Left cardiac atrium (tissue), 4 donors: Measurements from ENCODE around the gene ZNF142. TPM values are rescaled to one million over a fixed set of nuclear protein-coding genes. Genes with fewer than 3 reads are reported as not detected.
A peak's percentile ranks its signal among the peaks of the same experiment; 100 is the strongest.

Experiments used
- ATAC-seq, 2 donors: fragments of 200-7000 bp; cut with Tn5 transposase; one replicate each; pipeline ENCODE4 v1.9.1; 2020; ENCODE audit warnings: mild to moderate bottlenecking in 2 of 2, moderate library complexity in 2 of 2
- DNase-seq: peaks from one replicate; pipeline ENCODE4 v3.0.0-alpha.2; 2020
- intact Hi-C, 2 donors: fragments of 100-400 bp; cut with DNase I; formaldehyde crosslinking; loops; one replicate each; pipeline versions ENCODE4 v1.14.1 to v1.15.1; 2022 to 2023
- total RNA-seq, 2 donors: library from RNA; stranded (reverse); fragmentation: NEBNext Ultra II Directional; extraction: Animal tissue kit (Norgen Biotek cat#: 25700); gene quantifications; one replicate each; pipeline ENCODE4 v1.2.1, GENCODE V29; 2021
- donor health status: DM: no; HTN: yes; CAD: no.
- donor health status: DM: no; HTN: yes; CAD: no; lungs with severe emphysema.
- donor health status: DM: yes; HTN: yes; CAD: no.
- donor health status: Dilated cardiomyopathy.

Gene ZNF142
- total RNA-seq, 2 donors from 2014 or later, result 12.6 to 17.8 TPM

DNA sequence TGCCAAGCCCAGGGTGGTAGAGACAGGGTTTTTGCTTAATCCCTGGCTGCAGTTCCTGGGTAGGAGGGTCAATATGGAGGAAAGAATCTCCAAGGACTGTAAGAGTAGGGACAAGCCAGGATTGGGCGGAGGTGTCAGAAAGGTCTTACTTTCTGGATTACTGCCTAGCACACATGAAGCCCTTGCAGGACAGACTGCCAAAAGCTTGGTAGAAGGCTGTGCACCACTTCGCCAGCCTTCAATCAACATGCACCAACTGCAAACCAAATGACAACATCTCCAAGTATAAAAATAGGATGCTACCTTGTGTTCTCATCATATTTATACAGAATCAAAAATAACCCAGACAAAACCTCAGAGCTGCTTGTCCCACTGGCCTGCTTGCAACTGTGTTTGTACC is 3.7 kb downstream of the ZNF142 start:
- ATAC-seq, result peak in 1 of 2 donors; percentile 46
- intact Hi-C loops, result no loop called here
- no peak for DNase-seq

DNA sequence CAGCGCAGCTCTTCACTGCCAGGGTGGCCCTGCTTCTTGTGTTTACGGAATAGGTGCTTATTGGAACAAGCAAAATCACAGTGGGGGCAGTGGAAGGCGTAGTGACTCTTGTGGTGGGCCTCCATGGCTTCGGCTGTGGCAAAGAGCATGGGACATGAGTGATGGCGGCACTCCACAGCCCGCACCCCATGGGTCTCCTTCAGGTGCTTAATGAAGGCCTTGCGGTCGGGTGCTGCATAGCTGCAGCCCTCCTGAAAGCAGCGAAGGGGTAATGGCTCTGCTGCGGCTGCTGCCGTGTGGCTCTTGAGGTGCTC is 10.7 kb downstream of the ZNF142 start:
- ATAC-seq (peak in 1 of 2 donors; percentile 6), DNase-seq (no peak)
- intact Hi-C loops, result loop anchor here in 1 of 2 donors (10.0 kb wide), 1 partner anchor 64 kb away; no protein-coding TSS in a partner anchor

DNA sequence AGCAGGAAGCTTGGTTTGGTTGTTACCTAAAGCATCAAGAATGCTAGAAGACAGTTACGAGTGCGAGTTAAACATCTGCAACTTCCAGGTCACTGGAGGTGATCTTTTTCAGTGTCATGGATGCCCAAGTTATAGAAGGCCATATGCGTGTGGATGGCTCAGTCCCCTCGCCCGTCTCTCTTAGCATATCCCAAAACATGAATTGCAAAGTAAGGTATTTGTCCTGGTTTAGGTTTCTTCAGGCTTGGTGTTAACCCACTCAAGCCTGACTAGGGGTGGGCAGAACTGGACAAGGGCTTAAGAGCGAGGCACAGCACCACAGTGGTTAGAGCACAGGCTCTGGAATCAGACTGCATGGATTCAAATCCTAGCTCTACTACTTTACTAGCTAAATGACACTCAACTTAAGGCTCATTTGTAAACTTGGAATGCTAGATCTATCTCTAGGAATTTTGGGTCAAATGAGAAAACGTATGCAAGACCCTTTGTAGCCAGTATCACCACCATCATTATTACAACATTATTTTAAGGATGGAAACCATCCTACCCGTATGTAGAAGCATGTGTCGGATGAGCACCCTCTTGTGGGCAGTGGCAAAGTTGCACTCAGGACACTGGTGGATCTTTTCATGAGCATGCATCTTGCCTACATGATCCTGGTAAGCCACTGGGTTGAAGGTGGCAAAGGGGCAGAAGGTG is 11.2 kb downstream of the ZNF142 start:
- intact Hi-C loops, result loop anchor here in 1 of 2 donors (10.0 kb wide), 1 partner anchor 63 kb away; no protein-coding TSS in a partner anchor
- DNase-seq, result peak; percentile 51
- peak; percentile 70 to 72 for ATAC-seq

DNA sequence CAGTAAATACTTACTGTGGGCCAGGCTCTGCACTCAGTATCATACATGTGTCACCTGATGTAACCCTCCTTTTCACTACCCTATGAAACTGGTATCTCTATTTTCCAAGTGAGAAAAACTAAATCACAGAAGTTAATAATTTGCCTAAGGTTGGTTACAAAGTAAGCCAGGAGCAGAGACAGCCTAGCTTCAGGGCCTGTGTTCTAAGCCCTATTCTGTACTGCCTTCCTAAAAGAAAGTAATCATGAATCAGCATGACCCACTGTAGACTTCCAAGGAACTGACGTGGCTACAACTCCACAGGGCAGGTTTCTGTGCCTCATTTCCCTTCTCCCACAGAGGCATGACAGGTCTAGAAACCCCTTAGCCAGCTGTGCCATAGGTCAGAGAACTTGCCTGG is 14.3 kb downstream of the ZNF142 start:
- DNase-seq (no peak), ATAC-seq (no peak)
- intact Hi-C loops, result loop anchor here in 1 of 2 donors (10.0 kb wide), 1 partner anchor 60 kb away; no protein-coding TSS in a partner anchor

DNA sequence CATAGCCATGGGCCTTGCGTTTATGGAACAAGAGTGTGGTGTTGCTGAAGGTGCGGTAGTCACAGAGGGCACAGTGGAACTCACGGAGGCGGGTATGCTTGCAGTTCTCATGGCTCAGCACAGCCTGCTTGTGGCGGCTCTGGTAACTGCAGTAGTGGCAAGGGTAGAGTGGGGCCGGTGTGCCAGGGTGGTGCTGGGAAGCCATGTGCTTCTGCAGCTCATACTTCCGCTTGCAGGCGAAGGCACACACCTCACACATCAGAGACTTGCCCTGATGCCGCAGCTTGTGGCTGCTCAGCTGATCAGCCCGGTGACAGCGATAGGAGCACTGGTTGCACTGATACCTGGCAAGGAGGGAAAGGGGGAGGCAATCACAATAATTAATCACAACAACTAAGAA is 14.7 kb downstream of the ZNF142 start:
- intact Hi-C loops, result loop anchor here in 1 of 2 donors (10.0 kb wide), 1 partner anchor 60 kb away; no protein-coding TSS in a partner anchor
- no peak for ATAC-seq

DNA sequence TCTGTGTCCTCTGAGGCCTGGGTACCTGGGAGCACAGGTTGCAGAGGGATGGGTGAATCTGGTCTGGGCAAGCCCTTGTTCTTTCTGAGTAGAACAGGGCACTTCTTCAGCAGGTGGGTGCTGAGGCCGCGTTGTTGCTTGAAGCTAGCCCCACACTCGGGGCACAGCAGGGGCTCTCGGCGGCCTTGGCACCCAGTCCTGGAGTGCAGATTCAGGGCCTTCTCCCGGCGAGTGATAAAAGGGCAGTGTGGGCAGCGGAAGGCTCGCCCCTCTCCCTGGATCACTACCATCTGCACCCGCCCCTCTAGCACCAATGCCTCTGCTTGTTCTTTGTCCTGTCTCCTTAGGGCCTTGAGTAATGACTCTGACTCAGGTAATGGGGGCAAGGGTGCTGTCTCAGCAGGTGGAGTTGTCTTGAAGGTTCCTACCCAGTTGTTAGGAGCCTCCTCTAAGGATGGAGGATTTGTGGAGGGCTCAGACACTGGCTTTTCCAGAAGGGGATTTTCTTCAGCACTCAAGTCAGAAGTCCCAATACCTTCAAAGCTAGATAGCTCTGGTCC is 15.6 kb downstream of the ZNF142 start:
- DNase-seq (no peak), ATAC-seq (no peak)
- intact Hi-C loops, result loop anchor here in 1 of 2 donors (10.0 kb wide), 1 partner anchor 59 kb away; no protein-coding TSS in a partner anchor

More for the DNA sequence above, 14.7 kb downstream of the ZNF142 start:
- no peak for DNase-seq

DNA sequence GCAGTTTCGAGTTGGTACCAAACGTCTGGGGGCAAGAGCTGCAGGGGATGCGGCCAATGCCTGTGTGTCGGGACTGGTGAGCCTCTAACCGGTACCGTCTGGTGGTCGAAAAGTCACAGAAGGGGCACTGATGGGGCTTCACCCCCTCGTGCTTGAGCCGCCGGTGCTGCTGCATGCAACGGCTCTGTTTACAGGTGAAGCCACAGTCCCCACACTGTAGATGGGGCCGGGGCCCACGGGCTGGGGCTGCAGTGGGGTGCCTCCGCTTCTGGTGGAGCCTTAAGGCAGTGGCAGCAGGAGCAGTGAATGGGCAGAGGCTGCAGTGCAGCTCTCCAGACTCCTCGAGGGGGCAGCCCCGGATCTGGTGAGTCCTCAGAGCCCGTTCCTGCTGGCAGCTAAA is 16.6 kb downstream of the ZNF142 start:
- intact Hi-C loops, result loop anchor here in 1 of 2 donors (10.0 kb wide), 1 partner anchor 58 kb away; no protein-coding TSS in a partner anchor
- ATAC-seq (no peak), DNase-seq (no peak)

DNA sequence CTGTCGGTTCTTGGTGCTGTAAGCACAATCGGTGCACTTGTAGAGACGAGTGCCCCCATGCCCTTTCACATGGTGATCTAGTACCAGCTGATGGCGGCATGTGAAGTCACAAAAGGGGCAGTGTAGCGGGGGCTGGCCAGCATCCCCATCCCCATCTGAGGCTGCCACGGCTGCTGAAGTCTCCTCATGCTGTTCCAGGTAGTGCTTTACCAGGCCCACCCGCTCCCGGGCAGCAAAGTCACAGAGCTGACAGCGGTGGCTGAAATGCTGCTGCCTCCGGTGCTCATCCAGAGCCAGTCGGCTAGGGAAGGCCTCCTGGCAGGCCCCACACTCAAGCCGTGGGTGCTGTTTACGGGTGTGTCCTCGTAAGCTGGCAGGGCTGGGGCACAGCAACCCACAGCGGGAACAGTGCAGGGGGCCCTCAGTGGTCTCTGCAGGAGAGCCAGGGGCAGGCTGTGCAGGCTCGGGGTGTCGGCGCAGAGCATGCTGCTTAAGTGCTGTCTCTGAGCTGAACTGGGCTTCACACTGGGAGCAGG is 17.2 kb downstream of the ZNF142 start:
- ATAC-seq (no peak), DNase-seq (no peak)
- intact Hi-C loops, result loop anchor here in 1 of 2 donors (10.0 kb wide), 1 partner anchor 57 kb away; no protein-coding TSS in a partner anchor

DNA sequence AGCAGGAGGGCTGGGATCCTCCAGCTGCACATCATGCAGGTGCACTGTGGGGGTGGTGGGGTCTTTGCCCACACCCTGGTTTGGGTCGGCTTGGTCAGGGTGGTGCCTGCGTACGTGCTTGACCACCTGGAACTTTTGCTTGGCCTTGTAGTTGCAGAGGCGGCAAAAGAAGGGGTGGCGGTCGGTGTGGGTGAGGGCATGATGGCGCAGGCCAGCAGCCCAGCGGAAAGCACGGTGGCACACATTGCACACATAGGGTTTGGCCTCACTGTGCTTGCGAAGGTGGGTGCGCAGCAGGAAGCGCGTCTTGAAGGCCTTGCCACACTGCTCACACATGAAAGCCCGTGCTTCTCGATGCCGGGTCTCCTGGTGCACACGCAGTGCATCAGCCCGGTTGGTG is 21.1 kb downstream of the ZNF142 start:
- DNase-seq (no peak), ATAC-seq (no peak)
- intact Hi-C loops, result no loop called here

DNA sequence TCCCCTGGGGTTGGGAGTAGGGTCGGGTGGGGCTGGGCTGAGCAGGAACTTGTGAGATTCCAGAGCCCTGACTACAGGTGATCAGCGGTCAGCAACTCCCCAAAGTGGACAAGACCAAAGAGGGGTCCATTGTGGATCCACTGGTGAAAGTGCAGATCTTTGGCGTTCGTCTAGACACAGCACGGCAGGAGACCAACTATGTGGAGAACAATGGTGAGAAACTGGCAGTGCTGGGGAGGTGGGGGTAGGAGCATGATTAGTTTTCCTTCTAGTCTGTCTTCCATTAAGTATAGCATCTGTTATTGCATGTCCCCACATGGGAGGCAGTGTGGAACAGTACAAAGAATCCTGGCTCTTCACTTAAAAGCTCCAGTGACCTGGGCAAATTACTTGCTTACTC is 23.7 kb downstream of the ZNF142 start:
- ATAC-seq (no peak), DNase-seq (no peak)
- intact Hi-C loops, result no loop called here

DNA sequence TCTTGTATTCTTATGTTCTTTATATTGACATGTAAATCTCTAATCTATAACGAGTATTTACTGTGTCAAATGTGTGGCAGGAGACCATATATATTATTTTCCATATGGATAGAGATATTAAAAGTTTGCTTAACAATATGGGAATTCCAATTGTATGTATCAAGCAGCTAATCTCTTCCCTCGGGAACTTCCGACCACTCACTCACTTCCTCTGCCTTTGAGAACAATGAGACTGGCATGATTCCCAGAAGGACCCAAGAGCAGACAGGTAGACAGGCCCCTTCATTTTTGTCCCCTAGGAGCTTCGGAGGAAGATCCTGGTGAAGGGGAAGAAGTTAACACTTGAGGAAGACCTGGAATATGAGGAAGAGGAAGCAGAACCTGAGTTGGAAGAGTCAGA is 27.6 kb downstream of the ZNF142 start:
- ATAC-seq (no peak), DNase-seq (no peak)
- intact Hi-C loops, result no loop called here

DNA sequence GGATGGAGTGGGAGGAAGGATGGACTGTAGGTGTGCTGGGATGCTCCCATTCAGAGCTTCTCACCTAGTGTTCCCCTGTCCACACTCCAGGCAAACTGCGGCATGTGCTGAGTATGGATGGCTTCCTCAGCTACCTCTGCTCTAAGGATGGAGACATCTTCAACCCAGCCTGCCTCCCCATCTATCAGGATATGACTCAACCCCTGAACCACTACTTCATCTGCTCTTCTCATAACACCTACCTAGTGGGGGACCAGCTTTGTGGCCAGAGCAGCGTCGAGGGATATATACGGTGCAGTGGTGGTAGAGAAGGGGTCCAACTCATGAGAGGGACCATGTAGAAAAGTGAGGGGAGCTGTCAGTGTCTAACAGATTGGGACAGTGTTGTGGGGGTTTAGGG is 31.5 kb downstream of the ZNF142 start:
- ATAC-seq (no peak), DNase-seq (no peak)
- intact Hi-C loops, result no loop called here

DNA sequence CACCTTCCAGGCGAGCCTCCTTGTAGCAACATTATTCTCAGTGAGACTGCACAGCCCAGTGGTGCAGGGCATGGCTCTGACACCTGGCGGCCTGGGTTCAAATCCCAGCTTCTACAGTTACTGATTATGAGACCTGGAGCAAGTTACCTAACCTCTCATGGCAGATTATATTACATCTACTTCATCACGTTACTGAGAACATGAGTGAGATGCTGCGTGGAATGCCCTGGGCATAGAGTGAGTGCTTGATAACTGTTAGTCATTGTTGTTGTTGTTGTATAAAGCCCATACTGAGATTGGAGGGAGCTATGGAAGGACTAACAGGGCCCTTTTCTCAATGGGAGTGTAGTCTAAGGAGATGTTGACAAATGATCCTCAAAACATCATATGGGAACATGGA is 33.1 kb downstream of the ZNF142 start:
- ATAC-seq (no peak), DNase-seq (no peak)
- intact Hi-C loops, result no loop called here

DNA sequence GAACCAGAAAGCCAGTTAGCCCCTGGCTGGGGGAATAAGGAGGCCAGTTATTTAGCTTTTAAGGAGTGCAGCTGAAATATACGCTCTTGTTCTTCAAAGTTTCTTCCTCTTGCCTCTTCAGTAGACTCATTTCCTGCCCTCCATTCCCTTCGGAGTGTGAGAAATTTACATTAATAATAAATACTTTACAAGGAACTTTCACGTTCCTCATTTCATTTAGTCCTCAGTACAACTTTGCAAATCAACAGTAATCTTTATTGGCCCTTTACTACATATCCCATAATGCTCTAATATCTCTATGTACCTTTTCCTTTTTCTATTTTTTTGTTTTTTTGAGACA is 36.1 kb downstream of the ZNF142 start:
- intact Hi-C loops, result no loop called here
- ATAC-seq (no peak), DNase-seq (no peak)

DNA sequence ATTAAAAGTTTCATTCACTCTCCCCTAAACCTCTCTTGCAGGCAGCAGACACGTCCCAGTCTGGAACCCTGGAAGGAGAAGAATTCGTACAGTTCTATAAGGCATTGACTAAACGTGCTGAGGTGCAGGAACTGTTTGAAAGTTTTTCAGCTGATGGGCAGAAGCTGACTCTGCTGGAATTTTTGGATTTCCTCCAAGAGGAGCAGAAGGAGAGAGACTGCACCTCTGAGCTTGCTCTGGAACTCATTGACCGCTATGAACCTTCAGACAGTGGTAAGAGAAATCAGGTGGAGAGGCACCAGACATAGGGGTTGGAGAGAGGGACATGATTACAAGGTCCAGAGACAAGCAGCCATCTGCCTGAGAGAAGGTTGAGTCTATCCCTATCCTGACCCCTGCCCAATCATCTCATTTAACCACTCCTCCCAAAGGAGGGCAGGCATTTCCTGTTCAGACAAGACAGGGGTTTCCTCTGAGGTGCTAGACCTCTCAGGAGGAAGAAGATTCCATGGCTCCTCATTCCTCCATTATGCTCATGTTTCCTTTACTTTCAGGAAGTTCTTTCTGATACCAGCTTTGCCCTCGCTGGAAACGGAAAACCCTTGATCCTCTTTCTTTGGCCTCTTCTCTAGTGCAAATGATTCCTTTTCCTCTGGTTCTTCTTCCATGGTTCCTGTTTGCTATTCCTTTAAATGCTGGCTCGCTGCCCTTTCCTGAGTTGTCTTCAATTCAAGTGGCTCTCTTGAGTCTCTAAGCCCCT is 36.6 kb downstream of the ZNF142 start:
- ATAC-seq, result peak; percentile 30 to 47
- intact Hi-C loops, result no loop called here
- no peak for DNase-seq

DNA sequence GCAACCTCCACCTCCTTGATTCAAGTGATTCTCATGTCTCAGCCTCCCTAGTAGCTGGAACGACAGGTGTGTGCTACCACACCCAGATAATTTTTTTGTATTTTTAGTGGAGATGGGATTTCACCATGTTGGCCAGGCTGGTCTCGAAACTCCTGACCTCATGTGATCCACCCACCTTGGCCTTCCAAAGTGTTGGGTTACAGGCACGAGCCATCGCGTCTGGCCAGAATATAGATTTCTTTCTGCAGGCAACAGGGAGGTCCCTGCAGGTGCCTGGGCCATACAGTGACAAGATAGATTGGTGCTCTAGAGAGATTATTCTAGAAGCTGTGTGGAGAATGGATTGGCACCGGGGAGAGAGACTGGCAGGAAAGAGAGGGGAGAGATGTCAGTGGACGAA is 38.4 kb downstream of the ZNF142 start:
- intact Hi-C loops, result no loop called here
- DNase-seq, result no peak
- ATAC-seq, result no peak

DNA sequence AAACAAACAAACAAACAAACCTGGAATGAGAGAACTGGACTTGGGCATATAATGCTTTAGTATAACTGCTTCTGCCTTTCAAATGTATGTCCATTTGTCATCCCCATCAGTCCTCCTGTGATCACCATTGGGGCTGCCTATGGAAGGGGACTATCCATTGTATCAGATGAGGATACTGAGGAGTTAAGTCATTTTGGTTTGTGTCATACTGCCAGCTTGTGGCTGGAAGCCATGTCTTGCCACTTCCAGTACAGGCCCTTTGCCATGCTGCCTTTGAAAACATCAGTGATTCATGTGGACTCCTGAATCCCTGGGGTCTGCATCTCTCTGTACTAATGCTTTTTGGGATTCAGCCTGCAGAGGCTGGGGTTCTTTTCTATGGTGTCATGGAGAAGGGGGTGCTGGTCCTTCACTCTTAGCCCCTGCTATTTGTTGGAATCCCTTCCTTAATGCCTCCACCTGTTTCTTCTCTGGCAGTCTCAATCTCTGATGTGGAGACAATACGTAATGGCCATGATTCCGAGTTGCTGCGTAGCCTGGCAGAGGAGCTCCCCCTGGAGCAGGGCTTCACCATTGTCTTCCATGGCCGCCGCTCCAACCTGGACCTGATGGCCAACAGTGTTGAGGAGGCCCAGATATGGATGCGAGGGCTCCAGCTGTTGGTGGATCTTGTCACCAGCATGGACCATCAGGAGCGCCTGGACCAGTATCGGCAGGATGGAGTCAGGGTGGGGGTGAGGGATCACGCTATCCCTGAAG is 41.1 kb downstream of the ZNF142 start:
- DNase-seq, result no peak

DNA sequence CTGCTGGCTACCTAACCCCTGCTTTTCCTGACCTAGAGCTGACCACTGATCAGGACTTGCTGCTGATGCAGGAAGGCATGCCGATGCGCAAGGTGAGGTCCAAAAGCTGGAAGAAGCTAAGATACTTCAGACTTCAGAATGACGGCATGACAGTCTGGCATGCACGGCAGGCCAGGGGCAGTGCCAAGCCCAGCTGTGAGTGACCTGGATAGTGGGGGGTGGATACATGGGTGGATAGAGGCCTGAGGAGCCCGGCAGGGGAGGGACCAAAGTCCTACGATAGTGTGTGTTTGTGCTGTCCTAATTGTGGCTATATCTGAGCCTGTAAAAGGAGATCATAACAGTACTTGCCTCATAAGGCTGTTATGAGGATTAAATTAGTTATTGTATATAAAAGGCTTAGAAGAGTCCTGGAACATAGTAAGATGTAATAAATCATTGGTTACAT is 43.5 kb downstream of the ZNF142 start:
- ATAC-seq (peak in 1 of 2 donors; percentile 14), DNase-seq (no peak)
- intact Hi-C loops, result no loop called here

More for the DNA sequence above, 41.1 kb downstream of the ZNF142 start:
- intact Hi-C loops, result no loop called here
- ATAC-seq, result no peak

DNA sequence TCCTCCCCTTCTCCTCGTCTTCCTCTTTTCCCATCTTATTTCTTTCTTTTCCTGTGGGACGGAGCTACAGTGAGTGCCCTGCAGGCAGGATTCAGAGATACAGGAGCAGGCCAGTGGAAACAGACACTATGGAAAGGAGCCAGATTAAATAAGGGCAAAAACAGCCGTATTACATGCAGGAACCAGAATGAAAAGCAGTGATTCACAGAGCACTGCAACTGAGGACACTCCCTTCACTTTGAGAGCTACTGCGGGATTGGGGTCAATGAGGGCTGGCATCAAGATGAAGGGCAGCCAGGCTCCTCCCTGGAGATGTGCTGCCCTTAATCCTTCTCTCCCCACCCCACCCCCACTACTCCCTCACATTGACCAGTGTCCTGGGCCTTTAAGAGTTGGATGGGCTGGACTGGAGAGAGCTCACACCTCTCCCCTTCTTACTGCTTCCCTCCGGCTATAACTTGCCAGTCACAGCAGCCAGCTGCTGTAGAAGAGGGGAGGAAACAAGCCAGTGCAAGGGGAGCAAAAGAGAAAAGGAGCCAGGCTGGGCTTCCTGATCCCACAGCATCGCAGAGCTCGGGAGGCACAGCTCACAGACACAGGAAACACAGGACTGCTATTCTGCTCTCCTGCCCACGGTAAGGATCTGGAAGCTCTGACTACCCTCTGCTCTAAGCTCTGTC is 51.8 kb downstream of the ZNF142 start, which contains the start of gene PLCD4:
PLCD4 (plus strand) TSS at position 464 of the 680 bp plus-strand sequence. CDS start 7,841 bp downstream, outside the sequence.
- intact Hi-C loops, result no loop called here
- ATAC-seq (peak; percentile 82 to 93), DNase-seq (peak; percentile 51)
